22Rv1 (cell line): ENCODE measurements around the gene RNF11.
"Not testable (repeated sequence)": the region's sequence is repeated elsewhere in the genome, so short reads cannot be mapped to it uniquely, and the experiment has no call there.

ENCODE experiments used
- H3K27ac ChIP-seq: fragments of 450-650 bp; 2 replicates; pipeline ENCODE4 v1.5.1; 2017
- CTCF ChIP-seq: fragments of 450-650 bp; IDR thresholded peaks from 2 replicates; pipeline ENCODE4 v1.5.1; 2017; ENCODE audit warnings: mild to moderate bottlenecking
- ZFX ChIP-seq: fragments of 450-650 bp; IDR thresholded peaks from 2 replicates; pipeline ENCODE4 v1.6.1; 2017; ENCODE audit warnings: antibody characterized with exemption, borderline replicate concordance

RNF11 gene

DNA sequence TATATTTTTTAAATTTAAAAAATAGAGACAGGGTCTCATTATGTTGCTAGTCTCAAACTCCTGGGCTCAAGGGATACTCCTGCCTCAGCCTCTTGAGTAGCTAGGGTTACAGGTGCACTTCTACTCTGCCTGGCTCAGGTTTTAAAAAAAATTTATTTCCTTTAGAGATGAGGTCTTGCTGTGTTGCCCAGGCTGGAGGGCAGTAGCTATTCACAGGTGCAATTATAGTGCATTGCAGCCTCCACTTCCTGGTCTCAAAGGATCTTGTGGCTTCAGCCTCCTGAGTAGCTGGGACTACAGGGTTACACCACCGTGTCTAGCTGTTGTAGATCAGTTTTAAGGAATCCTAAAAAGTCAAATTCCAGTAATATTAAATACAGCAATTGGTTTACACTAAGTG lies 5.0 kb downstream of the RNF11 start:
- TF ChIP-seq CTCF (no peak), ZFX (no peak)
- H3K27ac ChIP-seq = no peak overlapping the region

DNA sequence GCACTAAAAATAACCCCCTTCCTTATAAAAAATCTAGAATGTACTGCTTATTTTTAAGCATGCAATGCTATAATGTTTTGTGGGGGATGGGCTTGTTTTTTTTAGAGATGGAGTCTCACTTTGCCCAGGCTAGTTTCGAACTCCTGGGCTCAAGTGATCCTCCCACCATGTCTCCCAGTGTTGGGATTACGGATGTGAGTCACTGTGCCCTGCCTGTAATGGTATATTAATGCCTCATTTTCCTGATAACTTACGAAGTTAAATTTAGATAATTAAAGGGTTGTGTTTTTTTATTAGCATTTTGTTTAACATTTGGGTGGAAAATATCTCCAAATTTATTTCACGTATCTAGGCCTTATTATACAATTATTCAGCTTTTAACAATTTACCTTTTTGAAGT lies 6.5 kb downstream of the RNF11 start:
- TF ChIP-seq ZFX (no peak), CTCF (no peak)
- H3K27ac ChIP-seq = no peak overlapping the region

- no peak overlapping the region for H3K27ac ChIP-seq
These were observed 10.9 kb downstream of the RNF11 start for GRCh38 chr1:51247022-51247421.

GRCh38 chr1:51247499-51247898 lies 11.4 kb downstream of the RNF11 start:
- no peak overlapping the region for H3K27ac ChIP-seq
- TF ChIP-seq ZFX (no peak), CTCF (no peak)

More at GRCh38 chr1:51247022-51247421, 10.9 kb downstream of the RNF11 start:
- TF ChIP-seq ZFX (no peak), CTCF (no peak)

- TF ChIP-seq CTCF (no peak), ZFX (no peak)
- H3K27ac ChIP-seq = no peak overlapping the region
These were observed 13.4 kb downstream of the RNF11 start for GRCh38 chr1:51249445-51249844.

DNA sequence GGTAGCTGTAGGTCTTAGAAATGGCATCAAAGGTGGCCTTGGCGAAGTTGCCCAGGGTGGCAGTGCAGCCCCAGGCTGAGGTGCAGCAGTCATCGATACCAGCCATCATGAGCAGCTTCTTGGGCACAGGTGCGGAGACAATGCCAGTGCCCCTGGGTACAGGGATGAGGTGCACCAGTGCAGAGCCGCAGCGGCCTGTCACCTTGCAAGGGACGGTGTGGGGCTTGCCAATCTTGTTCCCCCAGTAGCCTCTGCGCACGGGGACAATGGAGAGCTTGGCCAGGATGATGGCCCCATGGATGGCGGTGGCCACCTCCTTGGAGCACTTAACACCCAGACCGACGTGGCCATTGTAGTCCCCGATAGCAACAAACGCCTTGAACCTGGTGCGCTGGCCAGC lies 14.7 kb downstream of the RNF11 start:
- not testable (repeated sequence) for H3K27ac ChIP-seq

DNA sequence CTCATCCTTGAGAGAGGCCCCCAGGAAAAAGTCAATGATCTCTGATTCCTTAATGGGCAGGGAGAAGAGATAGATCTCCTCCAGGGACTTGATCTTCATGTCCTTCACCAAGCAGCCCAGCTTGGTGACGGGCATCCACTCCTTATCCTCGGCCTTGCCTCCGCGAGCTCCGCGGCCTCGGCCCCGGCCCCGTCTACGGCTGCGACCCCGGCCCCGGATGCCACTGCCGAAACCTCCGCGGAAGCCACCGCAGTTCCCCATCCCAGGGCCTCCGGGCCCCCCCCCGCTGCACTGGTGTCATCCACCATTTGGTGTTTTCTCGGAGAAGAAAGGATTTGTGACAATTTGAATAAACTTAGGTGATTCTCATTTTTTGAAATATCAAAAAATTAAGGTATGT lies 15.1 kb downstream of the RNF11 start:
- not testable (repeated sequence) for H3K27ac ChIP-seq

DNA sequence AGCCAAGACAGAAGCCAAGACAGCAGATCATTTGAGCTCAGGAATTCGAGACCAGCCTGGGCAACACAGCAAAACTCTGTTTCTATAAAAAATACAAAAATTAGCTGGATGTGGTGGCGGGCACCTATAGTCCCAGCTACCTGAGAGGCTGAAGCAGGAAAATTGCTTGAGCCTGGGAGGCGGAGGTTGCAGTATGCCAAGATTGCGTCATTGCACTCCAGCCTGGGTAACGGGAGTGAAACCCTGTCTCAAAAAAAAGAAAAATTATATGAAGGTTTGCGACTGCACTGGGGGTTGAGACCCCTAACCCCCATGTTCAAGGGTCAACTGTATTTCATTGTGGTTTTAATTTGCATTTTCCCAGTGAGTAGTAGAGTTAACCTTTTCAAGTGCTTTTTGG lies 16.3 kb downstream of the RNF11 start:
- H3K27ac ChIP-seq = no peak overlapping the region
- TF ChIP-seq CTCF (no peak), ZFX (no peak)

DNA sequence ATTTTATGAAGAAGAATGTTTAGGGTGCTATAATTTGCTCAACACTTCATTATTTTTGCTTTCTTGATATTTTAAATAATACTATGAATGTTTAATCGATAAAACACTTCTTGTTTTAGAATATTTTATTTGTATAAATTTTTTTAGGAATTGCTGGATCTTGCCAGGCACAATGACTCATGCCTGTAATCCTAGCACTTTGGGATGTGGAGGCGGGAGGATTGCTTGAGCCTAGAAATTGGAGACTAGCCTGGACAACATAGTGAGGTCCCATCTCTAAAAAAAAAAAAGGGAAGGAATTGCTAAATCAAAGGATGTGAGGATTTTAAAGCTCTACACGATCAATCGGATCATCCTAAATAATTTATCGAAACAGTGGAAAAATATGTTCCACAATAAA lies 17.6 kb downstream of the RNF11 start:
- TF ChIP-seq ZFX (no peak), CTCF (no peak)
- no peak overlapping the region for H3K27ac ChIP-seq
